ENCODE data around the gene KAZN.

GRCh38 chr1:15058261-15058660, 459.8 kb downstream of the KAZN start:
- TF ChIP-seq RAD21 (IDR thresholded peaks at IDR 0.05 in 1 of 2, conservative IDR thresholded peaks at IDR 0.05 in 1 of 2; ENCODE audit: low read depth in 2 of 2, low read length in 2 of 2) (no peak), BRCA1 (IDR thresholded peaks at IDR 0.05; ENCODE audit: low read depth, low read length) (no peak), CTCF (IDR thresholded peaks at IDR 0.05; ENCODE audit: control extremely low read depth in 1 of 3, insufficient read depth in 1 of 3, low read depth in 1 of 3, low read length in 3 of 3) (no peak), POLR2AphosphoS5 (IDR thresholded peaks at IDR 0.05; ENCODE audit: low read depth, low read length) (no peak), KDM5A (IDR thresholded peaks at IDR 0.05; ENCODE audit: low read length) (no peak), POLR2A (IDR thresholded peaks at IDR 0.05; ENCODE audit: control extremely low read depth in 1 of 2, low read depth in 2 of 2, low read length in 2 of 2) (no peak)
